ELR (cell line): ENCODE results near the gene TTC3.
A peak's percentile ranks its signal among the peaks of the same experiment; 100 is the strongest.
"Not testable (repeated sequence)": the region's sequence is repeated elsewhere in the genome, so short reads cannot be mapped to it uniquely, and the experiment has no call there.

Experiments
- DNase-seq: peaks from one replicate; pipeline ENCODE4 v3.0.0-alpha.2; 2015; ENCODE audit warnings: low read depth

Gene TTC3

GRCh38 chr21:37095821-37096220, 22.8 kb downstream of the TTC3 start:
- DNase-seq: no peak

- DNase-seq: no peak
Observed at GRCh38 chr21:37098751-37099150, 25.7 kb downstream of the TTC3 start.

- DNase-seq: no peak
Observed at GRCh38 chr21:37100316-37100715, 27.3 kb downstream of the TTC3 start.

- peak; percentile 37 for DNase-seq
Observed at GRCh38 chr21:37101384-37101783, 28.3 kb downstream of the TTC3 start.

DNA sequence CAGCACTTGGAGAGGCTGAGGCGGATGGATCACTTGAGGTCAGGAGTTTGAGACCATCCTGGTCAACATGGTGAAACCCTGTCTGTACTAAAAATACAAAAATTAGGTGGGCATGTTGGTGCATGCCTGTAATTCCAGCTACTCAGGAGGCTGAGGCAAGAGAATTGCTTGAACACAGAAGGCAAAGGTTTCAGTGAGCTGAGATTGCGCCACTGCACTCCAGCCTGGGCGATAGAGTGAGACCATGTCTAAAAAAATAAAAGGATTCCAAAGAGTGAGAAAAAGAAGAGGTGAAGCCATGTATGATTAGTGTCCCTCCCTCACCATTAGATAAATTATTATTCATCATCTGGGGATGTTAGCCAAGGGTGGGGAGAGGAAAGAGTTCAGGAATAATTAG, 29.7 kb downstream of the TTC3 start:
- not testable (repeated sequence) for DNase-seq

DNA sequence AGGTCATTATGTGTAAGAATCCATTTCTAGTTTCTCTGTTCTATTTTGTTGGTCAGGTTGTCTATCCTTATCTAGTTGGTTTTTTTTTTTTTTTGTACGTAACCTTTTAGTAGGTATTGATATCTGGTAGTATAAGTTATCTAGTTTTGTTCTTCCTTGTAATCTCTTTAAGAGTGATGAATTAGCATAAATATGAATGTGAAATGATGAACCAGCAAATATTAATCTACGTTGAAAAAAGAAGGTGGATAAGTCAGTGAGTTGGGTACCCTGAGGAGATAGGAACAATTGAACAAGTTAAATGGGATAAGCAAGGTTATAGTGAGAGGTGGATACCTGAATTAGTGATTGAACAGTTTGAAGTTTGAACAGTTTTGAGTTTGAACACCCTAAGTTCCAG, 33.9 kb downstream of the TTC3 start:
- DNase-seq: no peak

DNA sequence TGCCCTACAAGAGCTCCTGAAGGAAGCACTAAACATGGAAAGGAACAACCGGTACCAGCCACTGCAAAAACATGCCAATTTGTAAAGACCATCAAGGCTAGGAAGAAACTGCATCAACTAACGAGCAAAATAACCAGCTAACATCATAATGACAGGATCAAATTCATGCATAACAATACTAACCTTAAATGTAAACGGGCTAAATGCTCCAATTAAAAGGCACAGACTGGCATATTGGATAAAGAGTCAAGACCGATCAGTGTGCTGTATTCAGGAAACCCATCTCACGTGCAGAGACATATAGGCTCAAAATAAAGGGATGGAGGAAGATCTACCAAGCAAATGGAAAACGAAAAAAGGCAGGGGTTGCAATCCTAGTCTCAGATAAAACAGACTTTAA, 38.0 kb downstream of the TTC3 start:
- DNase-seq: not testable (repeated sequence)

- not testable (repeated sequence) for DNase-seq
Observed at GRCh38 chr21:37114301-37114700, 41.2 kb downstream of the TTC3 start.

DNA sequence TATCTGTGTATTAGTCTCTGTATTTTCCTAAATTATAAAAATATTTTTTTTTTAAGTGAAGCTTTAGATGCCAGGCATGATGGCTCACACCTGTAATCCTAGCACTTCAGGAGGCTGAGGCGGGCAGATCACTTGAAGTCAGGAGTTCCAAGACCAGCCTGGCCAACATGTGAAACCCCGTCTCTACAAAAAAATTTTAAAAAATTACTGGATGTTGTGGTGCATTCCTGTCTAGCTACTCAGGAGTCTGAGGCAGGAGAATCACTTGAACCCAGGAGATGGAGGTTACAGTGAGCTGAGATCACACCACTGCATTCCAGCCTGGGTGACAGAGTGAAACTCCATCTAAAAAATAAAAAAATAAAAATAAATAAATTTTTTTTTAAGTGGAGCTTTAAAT, 43.4 kb downstream of the TTC3 start:
- peak; percentile 11 for DNase-seq

DNA sequence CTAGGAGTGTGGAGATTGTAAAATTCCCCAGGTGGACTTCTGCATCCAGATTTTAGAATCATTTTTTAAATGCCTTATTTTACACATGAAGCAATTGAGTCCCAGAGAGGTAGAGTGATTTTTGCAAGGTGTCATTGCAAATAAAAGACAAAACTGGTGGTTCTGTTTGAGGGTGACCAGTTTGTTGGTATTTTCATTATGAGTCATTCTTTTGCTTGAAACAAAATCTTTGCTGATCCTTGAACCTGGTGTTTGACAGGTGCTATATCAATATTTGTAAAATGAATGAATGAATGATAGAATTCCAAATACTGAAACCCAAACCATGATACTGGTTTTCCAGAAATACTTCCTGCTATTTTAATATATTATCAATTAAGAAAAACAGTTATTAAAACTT, 44.1 kb downstream of the TTC3 start:
- DNase-seq: no peak

DNA sequence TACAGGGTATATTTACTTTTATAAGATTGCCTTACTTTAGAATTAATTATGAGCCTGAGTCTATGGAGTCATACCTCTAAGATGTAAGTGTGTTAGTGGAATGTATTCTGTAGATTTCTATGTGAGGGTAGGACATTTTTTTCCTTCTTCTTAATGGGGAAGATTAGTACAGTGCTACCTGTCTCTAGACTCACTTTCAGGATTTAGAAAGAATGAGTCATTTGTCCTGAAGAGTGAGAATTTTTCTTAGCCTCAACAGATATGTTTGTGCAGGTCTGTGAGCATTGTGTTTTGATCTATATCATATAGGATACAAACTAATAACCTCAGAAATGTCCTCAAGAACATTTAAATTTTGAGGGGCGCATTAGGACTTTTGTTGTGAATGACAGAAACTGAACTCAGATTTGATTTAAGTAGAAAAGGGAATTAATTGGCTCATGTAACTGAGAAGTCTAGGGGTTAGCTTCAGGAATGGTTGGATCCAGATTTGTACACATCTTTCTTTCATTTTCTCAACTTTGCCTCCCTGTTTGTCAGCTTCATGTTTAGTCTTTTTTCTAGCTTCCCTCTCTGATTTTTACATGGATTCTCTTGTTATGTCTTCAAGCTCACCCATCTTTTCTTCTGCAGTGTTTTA, 45.3 kb downstream of the TTC3 start:
- no peak for DNase-seq

DNA sequence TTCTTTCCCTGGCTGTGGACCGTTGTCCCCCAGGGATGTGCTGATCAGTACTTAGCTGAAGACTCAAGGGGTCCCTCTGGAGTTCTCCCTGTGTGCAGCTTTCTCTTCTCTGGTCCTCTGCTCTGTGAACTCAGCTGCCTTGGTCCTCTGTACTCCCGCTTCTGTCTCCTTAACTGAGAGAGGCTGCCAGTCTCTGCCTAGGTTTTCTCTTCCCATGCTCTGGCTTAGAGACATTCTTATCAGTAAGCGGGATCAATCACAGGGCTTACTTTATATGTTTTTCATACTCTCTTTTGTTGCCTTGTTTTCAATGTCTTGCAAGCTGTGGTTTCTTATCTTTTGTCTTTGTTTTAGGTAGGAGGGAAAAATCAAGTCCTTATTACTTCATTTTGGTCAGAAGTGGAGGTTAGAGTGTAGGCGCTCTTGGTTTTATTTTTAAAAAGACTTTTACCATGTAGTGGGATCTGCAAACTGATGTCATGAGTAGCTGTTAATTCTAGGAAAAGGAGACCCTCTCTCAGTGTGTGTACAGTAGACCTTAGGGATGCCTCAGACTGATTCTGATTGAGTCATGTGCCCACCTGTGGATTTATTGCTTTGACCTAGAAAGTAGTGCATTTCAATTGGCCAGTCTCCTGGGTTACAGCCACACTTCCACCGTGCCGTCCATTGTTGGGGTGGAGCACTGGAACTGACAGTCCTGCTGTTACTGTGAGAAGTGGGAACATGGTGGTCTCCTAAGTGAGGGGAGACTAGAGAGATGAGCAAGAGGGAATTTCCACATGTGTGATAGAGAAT, 46.6 kb downstream of the TTC3 start:
- no peak for DNase-seq

DNA sequence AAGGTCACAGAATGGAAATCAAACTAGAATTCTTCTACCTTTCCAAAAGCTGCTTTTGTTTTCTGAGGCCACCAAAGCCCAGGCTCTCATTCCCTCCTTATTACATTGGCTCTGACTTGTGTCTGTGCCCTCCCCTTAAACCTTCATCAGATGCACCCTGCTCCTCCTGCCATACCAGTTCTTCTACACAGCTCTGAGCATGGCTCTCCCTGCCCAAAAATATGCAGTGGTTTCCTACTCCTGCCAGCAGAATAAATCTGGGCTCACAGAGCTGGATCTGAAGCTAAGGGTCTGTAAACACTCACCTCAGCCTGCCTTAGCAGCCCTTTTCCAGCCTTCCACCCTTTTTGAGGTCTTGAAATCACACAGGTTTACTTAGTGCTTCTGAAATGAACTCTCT, 55.0 kb downstream of the TTC3 start:
- no peak for DNase-seq

- peak; percentile 65 for DNase-seq
Observed at GRCh38 chr21:37130971-37131370, 57.9 kb downstream of the TTC3 start.

- no peak for DNase-seq
Observed at GRCh38 chr21:37136261-37136660, 63.2 kb downstream of the TTC3 start.

DNA sequence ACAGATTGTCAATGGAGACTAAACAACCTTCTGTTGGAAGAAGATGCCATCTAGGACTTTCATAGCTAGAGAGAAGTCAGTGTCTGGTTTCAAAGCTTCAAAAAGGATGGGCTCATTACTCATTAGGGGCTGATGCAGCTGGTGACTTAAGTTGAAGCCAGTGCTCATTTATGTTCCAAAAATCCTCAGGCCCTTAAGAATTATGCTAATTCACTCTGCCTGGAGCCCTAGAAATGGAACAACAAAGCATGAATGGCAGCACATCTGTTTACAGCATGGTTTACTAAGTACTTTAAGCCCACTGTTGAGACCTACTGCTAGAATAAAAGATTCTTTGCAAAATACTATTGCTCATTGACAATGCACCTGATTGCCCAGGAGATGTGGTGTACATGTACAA, 63.7 kb downstream of the TTC3 start:
- no peak for DNase-seq

- DNase-seq: peak; percentile 3
Observed at GRCh38 chr21:37139154-37139553, 66.1 kb downstream of the TTC3 start.

- no peak for DNase-seq
Observed at GRCh38 chr21:37139902-37140301, 66.8 kb downstream of the TTC3 start.

GRCh38 chr21:37143392-37143791, 70.3 kb downstream of the TTC3 start:
- DNase-seq: not testable (repeated sequence)

DNA sequence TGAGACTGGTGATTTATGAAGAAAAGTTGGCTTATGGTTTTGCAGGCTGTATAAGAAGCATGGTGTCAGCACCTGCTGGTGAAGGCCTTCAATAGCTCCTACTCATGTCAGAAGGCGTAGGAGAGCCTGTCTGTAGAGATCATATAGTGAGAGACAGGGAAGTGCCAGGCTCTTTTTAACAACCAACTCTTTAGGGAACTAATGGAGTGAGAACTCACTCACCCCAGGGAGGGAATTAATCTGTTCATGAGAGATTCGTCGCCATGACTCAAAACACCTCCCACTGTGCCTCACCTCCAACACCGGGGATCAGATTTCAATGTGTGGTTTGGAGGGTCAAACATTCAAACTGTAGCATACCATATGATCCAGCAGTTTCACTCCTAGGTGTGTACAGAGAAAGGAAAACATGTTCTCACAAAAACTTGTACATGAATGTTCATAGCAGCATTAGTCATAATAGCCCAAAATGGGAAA, 72.6 kb downstream of the TTC3 start:
- peak; percentile 30 for DNase-seq

DNA sequence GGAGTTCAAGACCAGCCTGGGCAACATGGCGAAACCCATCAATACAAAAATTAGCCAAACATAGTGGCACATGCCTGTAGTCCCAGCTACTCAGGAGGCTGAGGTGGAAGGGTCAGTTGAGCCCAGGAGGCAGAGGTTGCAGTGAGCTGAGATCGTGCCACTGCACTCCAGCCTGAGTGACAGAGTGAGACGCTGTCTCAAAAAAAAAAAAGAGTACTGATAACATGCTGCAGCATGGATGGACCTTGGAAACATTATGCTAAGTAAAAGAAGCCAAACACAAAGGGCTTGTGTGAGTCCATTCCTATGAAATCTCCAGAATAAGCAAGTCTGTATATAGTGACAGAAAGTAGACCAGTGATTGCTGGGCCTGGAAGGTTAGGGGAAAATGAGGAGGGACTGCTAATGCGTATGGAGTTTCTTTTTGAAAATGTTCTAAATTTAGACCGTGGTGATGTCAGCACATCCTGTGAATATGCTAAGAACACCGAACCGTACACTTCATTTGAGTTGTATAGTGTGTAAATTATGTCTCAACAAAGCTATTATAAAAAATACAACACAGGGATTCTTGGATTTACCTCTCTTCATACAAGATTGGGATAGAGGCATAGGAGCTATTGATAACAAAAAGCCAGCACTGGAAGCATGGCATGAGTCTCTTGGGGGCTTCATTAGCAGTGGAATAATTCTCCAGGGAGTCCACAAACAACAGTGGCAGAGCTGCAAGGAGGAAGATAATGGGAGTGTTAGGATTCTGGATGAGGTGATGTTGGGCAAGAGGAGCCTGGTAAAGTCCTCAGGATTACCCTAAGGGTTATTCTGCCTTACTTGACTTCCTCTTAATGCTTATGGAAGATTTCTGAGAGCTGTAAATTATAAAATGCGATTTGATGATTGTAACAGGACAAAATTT, 73.5 kb downstream of the TTC3 start:
- DNase-seq: no peak

DNA sequence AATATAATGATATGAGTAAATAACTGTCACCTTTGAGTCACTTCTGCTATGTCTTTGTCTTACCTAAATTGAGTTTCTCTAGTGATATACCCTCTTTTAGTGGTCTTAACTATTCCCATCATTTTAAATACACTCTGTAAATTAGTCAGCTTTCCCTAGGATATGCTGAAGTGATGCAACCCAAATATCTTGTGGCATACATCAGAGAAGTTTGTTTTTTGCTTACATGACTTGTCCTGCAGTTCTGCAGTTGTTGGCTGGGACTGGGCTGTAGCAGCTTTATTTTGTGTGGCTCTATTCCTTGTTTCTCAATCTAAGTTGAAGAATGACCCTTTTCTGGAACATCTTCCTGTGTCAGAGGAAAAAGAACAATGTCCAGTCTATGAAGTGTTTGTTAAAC, 76.4 kb downstream of the TTC3 start:
- peak; percentile 43 for DNase-seq
